H9 (cell line): ENCODE measurements around the gene WNT3A. TPM values are rescaled to one million over a fixed set of nuclear protein-coding genes. Genes with fewer than 3 reads are reported as not detected.

ENCODE experiments used
- DNase-seq: peaks from one replicate; pipeline ENCODE4 v3.0.0-alpha.2; 2017
- H2AFZ ChIP-seq: one replicate; pipeline ENCODE4 v1.6.1; 2013; ENCODE audit warnings: mild to moderate bottlenecking, low read length, control low read depth, moderate library complexity
- H2AK5ac ChIP-seq: 2 replicates; pipeline ENCODE4 v1.6.1; 2013; ENCODE audit warnings: low read length, control low read depth, mixed read lengths; ENCODE audit not compliant: insufficient read length
- H2BK120ac ChIP-seq: one replicate; pipeline ENCODE4 v1.6.1; 2013; ENCODE audit warnings: low read depth, mild to moderate bottlenecking, low read length, control low read depth, inconsistent platforms; ENCODE audit not compliant: poor library complexity, severe bottlenecking
- H2BK12ac ChIP-seq: 2 replicates; pipeline ENCODE4 v1.6.1; 2013; ENCODE audit warnings: low read length, control low read depth, mixed read lengths, low read depth; ENCODE audit not compliant: insufficient read length
- H2BK15ac ChIP-seq: 2 replicates; pipeline ENCODE4 v1.6.1; 2013; ENCODE audit warnings: low read depth, low read length, control low read depth
- H2BK20ac ChIP-seq: one replicate; pipeline ENCODE4 v1.6.1; 2013; ENCODE audit warnings: low read depth, mild to moderate bottlenecking, low read length, control low read depth, inconsistent platforms; ENCODE audit not compliant: poor library complexity, severe bottlenecking
- H2BK5ac ChIP-seq: 2 replicates; pipeline ENCODE4 v1.6.1; 2013; ENCODE audit warnings: low read length, control low read depth, mixed read lengths; ENCODE audit not compliant: insufficient read length
- H3K14ac ChIP-seq: 2 replicates; pipeline ENCODE4 v1.6.1; 2013; ENCODE audit warnings: low read length, control low read depth; ENCODE audit not compliant: insufficient read depth
- H3K18ac ChIP-seq: 2 replicates; pipeline ENCODE4 v1.6.1; 2013; ENCODE audit warnings: low read depth, mild to moderate bottlenecking, mixed read lengths, low read length, control low read depth; ENCODE audit not compliant: insufficient read length
- H3K23ac ChIP-seq: 2 replicates; pipeline ENCODE4 v1.6.1; 2013; ENCODE audit warnings: low read length, control low read depth, mixed read lengths, low read depth; ENCODE audit not compliant: insufficient read length
- H3K23me2 ChIP-seq: 2 replicates; pipeline ENCODE4 v1.6.1; 2013; ENCODE audit warnings: low read depth, mild to moderate bottlenecking, mixed read lengths, low read length, control low read depth; ENCODE audit not compliant: insufficient read length, poor library complexity, severe bottlenecking
- H3K27ac ChIP-seq: 2 replicates; pipeline ENCODE4 v1.5.1; 2013; ENCODE audit warnings: low read length, control low read depth, mixed read lengths, low read depth; ENCODE audit not compliant: insufficient read length
- H3K27me3 ChIP-seq: 2 replicates; pipeline ENCODE4 v1.6.1; 2013; ENCODE audit warnings: low read length, control low read depth, inconsistent platforms; ENCODE audit not compliant: insufficient read depth
- H3K4ac ChIP-seq: 2 replicates; pipeline ENCODE4 v1.6.1; 2013; ENCODE audit warnings: low read depth, mild to moderate bottlenecking, control low read depth, inconsistent platforms, low read length, moderate library complexity
- H3K4me1 ChIP-seq: 2 replicates; pipeline ENCODE4 v1.6.1; 2013; ENCODE audit warnings: low read length, control low read depth, inconsistent platforms; ENCODE audit not compliant: insufficient read depth
- H3K4me2 ChIP-seq: 2 replicates; pipeline ENCODE4 v1.6.1; 2013; ENCODE audit warnings: low read length, control low read depth, mixed read lengths; ENCODE audit not compliant: insufficient read length, insufficient read depth
- H3K56ac ChIP-seq: 2 replicates; pipeline ENCODE4 v1.6.1; 2013; ENCODE audit warnings: low read depth, mild to moderate bottlenecking, mixed read lengths, low read length, control low read depth; ENCODE audit not compliant: insufficient read length
- H3K79me1 ChIP-seq: 2 replicates; pipeline ENCODE4 v1.6.1; 2013; ENCODE audit warnings: low read depth, mild to moderate bottlenecking, moderate library complexity, low read length, control low read depth, inconsistent platforms; ENCODE audit not compliant: insufficient read depth, poor library complexity, severe bottlenecking
- H3K79me2 ChIP-seq: 2 replicates; pipeline ENCODE4 v1.6.1; 2013; ENCODE audit warnings: low read length, control low read depth, inconsistent platforms; ENCODE audit not compliant: insufficient read depth
- H3K9ac ChIP-seq: 2 replicates; pipeline ENCODE4 v1.6.1; 2013; ENCODE audit warnings: low read length, control low read depth, mixed read lengths; ENCODE audit not compliant: insufficient read length; ENCODE audit errors: extremely low read depth
- H3K9me3 ChIP-seq: one replicate; pipeline ENCODE4 v1.6.1; 2013; ENCODE audit warnings: low read depth, low read length, inconsistent platforms; ENCODE audit not compliant: control insufficient read depth
- H3T11ph ChIP-seq: one replicate; pipeline ENCODE4 v1.6.1; 2013; ENCODE audit warnings: mild to moderate bottlenecking, low read length, control low read depth, inconsistent platforms
- H4K20me1 ChIP-seq: one replicate; pipeline ENCODE4 v1.6.1; 2013; ENCODE audit not compliant: control insufficient read depth, insufficient read length, insufficient read depth
- H4K5ac ChIP-seq: 2 replicates; pipeline ENCODE4 v1.6.1; 2013; ENCODE audit warnings: low read depth, mild to moderate bottlenecking, mixed read lengths, low read length, control low read depth; ENCODE audit not compliant: insufficient read length
- H4K8ac ChIP-seq: replicated peaks from 2 replicates; pipeline ENCODE4 v1.6.1; 2013; ENCODE audit warnings: low read length, control low read depth, mixed read lengths, low read depth; ENCODE audit not compliant: insufficient read length
- H4K91ac ChIP-seq: 2 replicates; pipeline ENCODE4 v1.6.1; 2013; ENCODE audit warnings: low read depth, mild to moderate bottlenecking, moderate library complexity, mixed read lengths, low read length, control low read depth; ENCODE audit not compliant: insufficient read length
- H3K27ac Mint-ChIP-seq, 3 experiments: 2 replicates in 2 of 3; 3 replicates in 1 of 3; pipeline ENCODE4 v1.8.0; 2020 to 2021; ENCODE audit warnings: mixed read lengths in 3 of 3, mild to moderate bottlenecking in 1 of 3, moderate library complexity in 1 of 3
- H3K27me3 Mint-ChIP-seq: 2 replicates; pipeline ENCODE4 v1.8.0; 2021; ENCODE audit warnings: low read depth, mild to moderate bottlenecking, moderate library complexity, mixed read lengths
- H3K36me3 Mint-ChIP-seq, 3 experiments: 2 replicates in 2 of 3; 3 replicates in 1 of 3; pipeline ENCODE4 v1.8.0; 2020 to 2021; ENCODE audit warnings: low read depth in 3 of 3, mixed read lengths in 3 of 3; ENCODE audit not compliant: insufficient read depth in 1 of 3
- H3K4me1 Mint-ChIP-seq, 2 experiments: 2 replicates each; pipeline ENCODE4 v1.8.0; 2020; ENCODE audit warnings: mixed read lengths in 2 of 2
- H3K4me3 Mint-ChIP-seq, 2 experiments: 2 replicates in 1 of 2; 3 replicates in 1 of 2; pipeline ENCODE4 v1.8.0; 2020 to 2021; ENCODE audit warnings: mild to moderate bottlenecking in 2 of 2, mixed read lengths in 2 of 2, moderate library complexity in 1 of 2
- H3K9me3 Mint-ChIP-seq, 2 experiments: 2 replicates in 1 of 2; 3 replicates in 1 of 2; pipeline ENCODE4 v1.8.0; 2020; ENCODE audit warnings: mild to moderate bottlenecking in 2 of 2, mixed read lengths in 2 of 2, moderate library complexity in 1 of 2
- CTCF ChIP-seq: fragments of 200-600 bp; sonication (generic); conservative IDR thresholded peaks from 3 replicates; pipeline ENCODE4 v1.8.0; 2021; ENCODE audit warnings: antibody characterized with exemption, mild to moderate bottlenecking
- WGBS: extraction: QIAGEN DNeasy Blood & Tissue Kit; methylation state at CpG from one replicate; pipeline ENCODE4 v1.1.7; 2013; ENCODE audit warnings: missing lambda C conversion rate, low lambda C conversion rate, mixed read lengths; ENCODE audit not compliant: insufficient read length; ENCODE audit errors: extremely low coverage; 5-methylcytosine and 5-hydroxymethylcytosine counted together
- total RNA-seq: library from RNA; stranded (reverse); gene quantifications from 2 replicates; pipeline ENCODE4 v1.2.1, GENCODE V29; 2021

The WNT3A gene
- total RNA-seq, 1 experiment from 2014 or later: 0.17 TPM

- Histone ChIP-seq H3K18ac (peak overlapping the region; percentile 55), H3K27me3 (peaks cover under 1% of the 10 kb centered on the region; the same call in 1 of the 2 replicates), H3K4me2 (peak overlapping the region; percentile 90), H3K23ac (no peak overlapping the region), H3K56ac (no peak overlapping the region), H4K20me1 (peaks cover 3% of the 10 kb centered on the region), H4K8ac (no peak overlapping the region), H3K79me1 (peaks cover 17% of the 10 kb centered on the region), H2BK20ac (no peak overlapping the region), H4K91ac (peak overlapping the region; percentile 97), H3T11ph (no peak overlapping the region), H3K79me2 (peaks cover 50% of the 10 kb centered on the region), H3K9me3 (no peaks in the 10 kb centered on the region), H3K27ac (no peak overlapping the region), H2BK15ac (no peak overlapping the region), H4K5ac (no peak overlapping the region), H3K4me1 (peaks cover 6% of the 10 kb centered on the region), H2AFZ (no peak overlapping the region), H2BK120ac (peak overlapping the region; percentile 28), H3K14ac (peak overlapping the region; percentile 97), H3K23me2 (peaks cover 10% of the 10 kb centered on the region), H3K9ac (peak overlapping the region; percentile 95), H3K4ac (peak overlapping the region; percentile 63), H2AK5ac (no peak overlapping the region), H2BK5ac (no peak overlapping the region), H2BK12ac (no peak overlapping the region)
- Mint-ChIP-seq H3K9me3 (0 out of 5 replicates have a peak, but pooled peaks cover 0 to 3% of the 10 kb centered on the region in 2 experiments), H3K27ac (peak overlapping the region; percentile 87 to 99 (median 98); a peak in 6 of 7 replicates), H3K4me1 (peaks cover 42 to 52% of the 10 kb centered on the region in 2 experiments), H3K4me3 (peak overlapping the region; percentile 97 to 99), H3K36me3 (peaks cover 5 to 19% (median 15%) of the 10 kb centered on the region in 3 experiments), H3K27me3 (peaks cover 27% of the 10 kb centered on the region)
- TF ChIP-seq CTCF: no peak
- no peak for DNase-seq
- WGBS: no CpG with 5 or more reads among the region's 79 CpGs
Measured at GRCh38 chr1:228082918-228083870, 76.4 kb downstream of the WNT3A start.
